ENCODE results near the gene PCBP3.

PCBP3 gene

DNA sequence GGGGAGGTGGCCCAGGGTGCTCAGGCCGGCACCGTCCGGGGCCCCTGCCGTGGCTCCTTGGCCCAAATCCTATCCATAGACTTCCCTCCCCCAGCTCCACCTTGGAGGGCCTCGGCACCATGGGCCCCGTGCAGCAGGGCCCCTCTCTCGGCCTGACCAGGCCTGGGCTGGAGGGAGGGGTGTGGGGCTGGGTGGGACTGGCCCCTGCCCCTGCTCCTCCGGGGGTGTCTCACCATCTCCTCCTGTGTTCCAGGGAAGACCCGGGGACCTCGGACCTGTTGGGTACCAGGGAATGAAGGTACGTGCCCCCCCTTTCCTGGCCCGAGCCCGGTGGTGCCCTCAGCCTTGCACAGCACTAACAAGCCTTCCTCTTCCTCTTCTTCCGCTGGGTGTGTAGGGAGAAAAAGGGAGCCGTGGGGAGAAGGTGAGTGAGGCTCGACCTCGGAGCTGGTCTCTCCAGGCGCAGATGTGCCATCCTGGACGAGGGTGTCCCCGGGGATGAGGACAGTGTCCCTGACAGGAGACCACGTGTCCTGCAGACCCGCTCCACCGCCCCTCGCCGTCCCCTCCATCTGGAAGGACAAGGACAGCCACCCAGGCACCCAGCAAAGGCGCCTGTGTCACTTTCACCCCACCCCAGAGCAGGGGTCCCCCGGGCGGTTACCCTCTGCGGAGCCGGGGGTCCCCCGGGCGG lies 346.0 kb downstream of the PCBP3 start:
- DNase-seq: no peak

DNA sequence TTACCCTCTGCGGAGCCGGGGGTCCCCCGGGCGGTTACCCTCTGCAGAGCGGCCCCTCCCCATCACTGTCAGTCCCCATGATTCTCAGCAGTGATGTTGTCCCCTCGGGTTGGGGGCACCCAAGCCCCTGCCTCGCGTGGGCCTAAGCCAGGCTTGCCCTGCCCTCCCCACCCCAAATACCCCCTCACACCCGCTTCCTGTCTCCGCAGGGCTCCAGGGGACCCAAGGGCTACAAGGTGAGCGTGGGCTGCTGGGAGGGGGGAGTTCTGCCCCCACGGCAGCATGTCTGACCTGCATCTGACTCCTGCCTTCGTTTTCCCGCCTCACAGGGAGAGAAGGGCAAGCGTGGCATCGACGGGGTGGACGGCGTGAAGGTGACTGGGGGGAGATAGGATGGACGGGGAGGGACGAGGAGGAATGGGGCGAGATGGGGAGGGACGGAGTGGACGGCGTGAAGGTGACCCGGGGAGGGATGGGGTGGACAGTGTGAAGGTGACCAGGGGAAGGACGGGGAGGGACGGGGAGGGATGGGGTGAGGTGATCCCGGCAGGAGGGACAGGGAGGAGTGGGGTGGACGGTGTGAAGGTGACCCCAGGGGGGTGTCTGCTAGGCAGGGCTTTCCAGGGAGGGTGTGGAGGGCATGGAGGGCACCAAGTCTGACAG lies 346.7 kb downstream of the PCBP3 start:
- no peak for DNase-seq

DNA sequence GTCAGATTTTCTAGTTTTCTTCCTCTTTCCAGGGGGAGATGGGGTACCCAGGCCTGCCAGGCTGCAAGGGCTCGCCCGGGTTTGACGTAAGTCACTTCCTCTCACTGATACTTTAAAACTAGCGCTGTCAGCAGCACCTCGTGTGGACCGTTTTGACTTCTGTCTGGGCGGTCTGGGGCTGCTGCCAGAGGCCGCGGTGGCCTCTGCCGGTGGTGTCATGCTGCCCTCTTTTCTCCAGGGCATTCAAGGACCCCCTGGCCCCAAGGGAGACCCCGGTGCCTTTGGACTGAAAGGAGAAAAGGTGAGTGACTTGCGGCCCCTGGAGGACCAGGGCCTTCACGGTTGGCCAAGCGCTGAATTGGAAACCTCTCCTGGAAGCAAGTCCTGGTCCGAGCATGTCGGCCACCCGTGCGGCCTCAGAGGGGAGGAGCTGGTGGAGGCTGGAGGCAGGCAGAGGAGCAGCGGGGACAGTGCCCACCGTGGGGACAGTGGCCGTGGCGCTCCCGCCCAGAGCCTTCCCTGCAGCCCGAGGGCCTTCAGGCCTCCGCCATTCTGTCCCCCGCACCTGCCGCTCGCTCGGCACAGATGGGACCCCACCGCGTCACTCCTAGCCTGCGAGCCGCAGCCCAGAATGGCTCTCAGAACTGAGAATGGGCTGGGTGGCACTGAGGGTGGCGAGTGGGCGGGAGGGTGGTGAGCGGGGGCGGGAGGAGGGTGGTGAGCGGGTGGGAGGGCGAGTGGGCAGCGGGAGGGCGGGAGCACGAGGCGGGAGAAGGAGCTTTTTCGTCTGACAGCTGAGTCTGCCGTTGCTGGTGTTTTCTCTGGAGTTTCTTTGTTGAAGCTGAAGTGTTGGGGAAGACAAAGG lies 347.4 kb downstream of the PCBP3 start:
- no peak for DNase-seq

DNA sequence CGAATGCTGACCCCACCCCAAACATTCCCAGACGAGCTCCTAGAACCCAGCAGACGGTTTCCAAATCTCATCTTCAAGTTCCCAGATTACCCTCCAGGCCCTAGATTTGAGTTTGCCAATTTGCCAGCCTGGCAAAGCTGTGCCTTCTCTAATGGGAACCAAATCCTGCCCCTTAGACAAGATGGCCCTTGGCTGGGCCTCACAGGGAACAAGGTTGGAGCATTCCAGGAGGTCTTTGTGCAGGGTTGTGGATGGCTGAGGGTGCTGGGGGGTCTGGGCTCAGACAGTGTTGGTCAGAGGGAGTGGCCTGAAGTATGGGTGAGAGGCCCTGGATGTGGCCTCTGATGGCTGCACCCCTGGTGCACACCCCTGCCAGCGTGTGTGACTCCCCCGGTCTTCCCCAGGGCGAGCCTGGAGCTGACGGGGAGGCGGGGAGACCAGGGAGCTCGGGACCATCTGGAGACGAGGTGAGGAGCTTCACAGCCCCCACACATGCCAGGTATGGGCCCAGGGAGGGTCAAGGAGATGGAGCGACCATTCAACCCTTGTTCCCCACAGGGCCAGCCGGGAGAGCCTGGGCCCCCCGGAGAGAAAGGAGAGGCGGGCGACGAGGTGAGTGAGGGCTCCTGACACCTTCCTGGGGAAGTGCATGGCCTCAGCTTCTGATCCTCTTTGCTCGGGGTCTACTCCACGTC lies 348.2 kb downstream of the PCBP3 start:
- no peak for DNase-seq

All from cerebellar nuclear complex (tissue), 1 donor.